CD14-positive monocyte (primary cell): ENCODE results near the gene CKAP2. TPM values are rescaled to one million over a fixed set of nuclear protein-coding genes. Genes with fewer than 3 reads are reported as not detected.
"Not testable (repeated sequence)": the region's sequence is repeated elsewhere in the genome, so short reads cannot be mapped to it uniquely, and the experiment has no call there.

ENCODE experiments used
- DNase-seq, 3 donors: peaks; one replicate each; pipeline ENCODE4 v3.0.0-alpha.2; 2011 to 2022
- H2AFZ ChIP-seq: 2 replicates; pipeline ENCODE4 v1.6.0; 2012; ENCODE audit warnings: mild to moderate bottlenecking, low read depth, low read length, inconsistent platforms; ENCODE audit not compliant: insufficient read depth, poor library complexity, severe bottlenecking
- H3K27ac ChIP-seq, 2 donors: 1 replicate in 1 of 2; 2 replicates in 1 of 2; pipeline ENCODE4 v1.5.1; 2012 to 2013; ENCODE audit warnings: low read length in 2 of 2, control low read depth in 1 of 2, inconsistent platforms in 1 of 2, low read depth in 1 of 2, mild to moderate bottlenecking in 1 of 2
- H3K27me3 ChIP-seq, 2 donors: one replicate each; pipeline versions ENCODE4 v1.6.0 to v1.6.1; 2011 to 2013; ENCODE audit warnings: low read length in 2 of 2; ENCODE audit not compliant: control insufficient read depth in 2 of 2, insufficient read depth in 2 of 2
- H3K36me3 ChIP-seq, 2 donors: replicated peaks in 1 of 2; 1 replicate in 1 of 2; 2 replicates in 1 of 2; pipeline versions ENCODE4 v1.5.1 to v1.6.1; 2012 to 2013; ENCODE audit warnings: low read length in 2 of 2, control low read depth in 1 of 2, inconsistent platforms in 1 of 2, mild to moderate bottlenecking in 1 of 2; ENCODE audit not compliant: insufficient read depth in 2 of 2, control insufficient read depth in 1 of 2
- H3K4me1 ChIP-seq, 2 donors: 1 replicate in 1 of 2; 2 replicates in 1 of 2; pipeline versions ENCODE4 v1.5.1 to v1.6.1; 2012 to 2013; ENCODE audit warnings: low read length in 2 of 2, control low read depth in 1 of 2, inconsistent platforms in 1 of 2, mild to moderate bottlenecking in 1 of 2, moderate library complexity in 1 of 2; ENCODE audit not compliant: insufficient read depth in 2 of 2, control insufficient read depth in 1 of 2
- H3K4me2 ChIP-seq: replicated peaks from 2 replicates; pipeline ENCODE3; 2012; ENCODE audit warnings: low read length, moderate library complexity, mild to moderate bottlenecking; ENCODE audit not compliant: poor library complexity, severe bottlenecking; ENCODE audit errors: extremely low read depth
- H3K4me3 ChIP-seq, 3 experiments: fragments of 200-600 bp in 1 of 3; sonication (generic) in 1 of 3; replicated peaks in 1 of 3; 1 replicate in 2 of 3; 2 replicates in 1 of 3; pipeline ENCODE4 v1.5.1; 2011 to 2013; ENCODE audit warnings: low read length in 3 of 3, mild to moderate bottlenecking in 3 of 3, control low read depth in 2 of 3, low read depth in 2 of 3, inconsistent platforms in 1 of 3, moderate library complexity in 1 of 3
- H3K79me2 ChIP-seq: 2 replicates; pipeline ENCODE4 v1.6.0; 2012; ENCODE audit warnings: mild to moderate bottlenecking, control low read depth, inconsistent platforms, low read length, moderate library complexity; ENCODE audit not compliant: insufficient read depth
- H3K9ac ChIP-seq: 2 replicates; pipeline ENCODE4 v1.6.0; 2017; ENCODE audit warnings: low read length, mild to moderate bottlenecking; ENCODE audit not compliant: insufficient read depth, poor library complexity, severe bottlenecking
- H3K9me3 ChIP-seq, 2 donors: replicated peaks in 1 of 2; 1 replicate in 1 of 2; 2 replicates in 1 of 2; pipeline versions ENCODE4 v1.5.1 to v1.6.1; 2012 to 2013; ENCODE audit warnings: low read length in 2 of 2, control low read depth in 1 of 2; ENCODE audit not compliant: control insufficient read depth in 1 of 2, insufficient read depth in 1 of 2
- H4K20me1 ChIP-seq: 2 replicates; pipeline ENCODE4 v1.6.0; 2012; ENCODE audit warnings: mild to moderate bottlenecking, low read length, control low read depth, moderate library complexity; ENCODE audit not compliant: insufficient read depth
- H3K27ac Mint-ChIP-seq, 7 donors: one replicate each; pipeline ENCODE4 v1.8.0; 2020; ENCODE audit warnings: mild to moderate bottlenecking in 7 of 7, mixed read lengths in 7 of 7, moderate library complexity in 6 of 7, inconsistent platforms in 2 of 7
- H3K27me3 Mint-ChIP-seq, 3 donors: one replicate each; pipeline ENCODE4 v1.8.0; 2021 to 2022; ENCODE audit warnings: low read depth in 3 of 3, mild to moderate bottlenecking in 3 of 3, mixed read lengths in 3 of 3, moderate library complexity in 3 of 3, inconsistent platforms in 1 of 3
- H3K36me3 Mint-ChIP-seq, 2 donors: one replicate each; pipeline ENCODE4 v1.8.0; 2020; ENCODE audit warnings: mixed read lengths in 2 of 2, inconsistent platforms in 1 of 2, mild to moderate bottlenecking in 1 of 2
- H3K4me1 Mint-ChIP-seq: one replicate; pipeline ENCODE4 v1.8.0; 2020; ENCODE audit warnings: mild to moderate bottlenecking, mixed read lengths
- H3K4me3 Mint-ChIP-seq, 2 donors: one replicate each; pipeline ENCODE4 v1.8.0; 2020; ENCODE audit warnings: mild to moderate bottlenecking in 2 of 2, mixed read lengths in 2 of 2, moderate library complexity in 1 of 2
- H3K9me3 Mint-ChIP-seq, 7 donors: one replicate each; pipeline ENCODE4 v1.8.0; 2020 to 2022; ENCODE audit warnings: mixed read lengths in 7 of 7, mild to moderate bottlenecking in 6 of 7, moderate library complexity in 6 of 7, inconsistent platforms in 2 of 7
- WGBS: methylation state at CpG from one replicate; pipeline ENCODE4 v1.1.5; 2013; ENCODE audit warnings: missing lambda C conversion rate; ENCODE audit not compliant: insufficient coverage; 5-methylcytosine and 5-hydroxymethylcytosine counted together
- intact Hi-C, 2 donors: fragments of 100-400 bp; cut with micrococcal nuclease; formaldehyde crosslinking; loops; one replicate each; pipeline versions ENCODE4 v1.15.0 to v1.15.1; 2023
- polyA plus RNA-seq, 3 donors: library from polyadenylated mRNA; depleted of rRNA in 1 of 3; unstranded in 2 of 3; stranded (reverse) in 1 of 3; fragments of 300-500 nt in 2 of 3; fragments of >200 nt in 1 of 3; fragmentation: Illumina TruSeq in 2 of 3; gene quantifications; 1 replicate in 2 of 3; 2 replicates in 1 of 3; pipeline ENCODE4 v1.2.3, GENCODE V29; 2012 to 2021

CKAP2 gene
- polyA plus RNA-seq, 3 donors = 5.0 to 15.7 (median 7.8) TPM

DNA sequence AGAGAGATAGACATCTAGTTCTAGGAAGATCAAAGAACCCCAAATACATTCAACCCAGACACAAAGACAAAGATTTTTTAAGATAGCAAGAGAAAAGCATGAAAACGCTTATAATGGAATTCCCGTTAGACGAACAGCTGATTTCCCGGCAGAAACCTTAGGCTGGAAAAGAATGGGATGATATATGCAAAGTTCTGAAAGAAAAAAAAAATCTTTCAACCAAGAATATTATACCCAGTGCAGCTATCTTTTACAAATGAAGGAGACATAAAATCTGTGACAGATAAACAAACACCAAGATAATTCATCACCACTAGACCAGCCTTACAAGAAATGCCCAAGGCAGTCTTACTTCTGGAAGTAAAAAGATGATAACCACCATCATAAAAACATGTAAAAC, 56.3 kb downstream of the CKAP2 start:
- H3K4me1 ChIP-seq, H3K79me2 ChIP-seq, H3K4me2 ChIP-seq, H3K4me3 ChIP-seq, H3K27ac ChIP-seq, H3K9ac ChIP-seq, H3K4me3 Mint-ChIP-seq, H3K36me3 Mint-ChIP-seq, H3K36me3 ChIP-seq, H2AFZ ChIP-seq, H3K27me3 Mint-ChIP-seq, H4K20me1 ChIP-seq, H3K27ac Mint-ChIP-seq, DNase-seq, intact Hi-C loops, H3K4me1 Mint-ChIP-seq, H3K27me3 ChIP-seq: not testable (repeated sequence)
- peaks cover 5 to 11% of the 10 kb centered on the region in 2 donors for H3K9me3 ChIP-seq
- peaks cover 7 to 19% (median 11%) of the 10 kb centered on the region in 7 donors for H3K9me3 Mint-ChIP-seq
- WGBS = no CpG with 5 or more reads among the region's 4 CpGs

- H3K4me3 ChIP-seq, H3K4me1 Mint-ChIP-seq, H3K4me2 ChIP-seq, H3K27me3 Mint-ChIP-seq, H3K9me3 ChIP-seq, H3K27me3 ChIP-seq, H3K79me2 ChIP-seq, H3K36me3 ChIP-seq, H3K4me1 ChIP-seq, H3K9ac ChIP-seq, H3K4me3 Mint-ChIP-seq, intact Hi-C loops, H4K20me1 ChIP-seq, H3K36me3 Mint-ChIP-seq, H2AFZ ChIP-seq: not testable (repeated sequence)
- H3K27ac Mint-ChIP-seq = peak overlapping the region in 2 of 7 donors; percentile 35 to 66
- peak; percentile 37 to 46 (median 38) for DNase-seq
- H3K9me3 Mint-ChIP-seq = peaks cover 7 to 18% (median 12%) of the 10 kb centered on the region in 7 donors
- no CpG with 5 or more reads among the region's 6 CpGs for WGBS
- H3K27ac ChIP-seq = peak overlapping the region in 1 of 2 donors; percentile 5
These were observed 58.8 kb downstream of the CKAP2 start for GRCh38 chr13:52513957-52514596.

GRCh38 chr13:52523323-52523722, 68.0 kb downstream of the CKAP2 start:
- H3K9me3 Mint-ChIP-seq, H3K36me3 ChIP-seq, DNase-seq, H3K4me1 ChIP-seq, H3K27me3 Mint-ChIP-seq, H3K36me3 Mint-ChIP-seq, H3K9me3 ChIP-seq, H3K4me3 ChIP-seq, H3K4me3 Mint-ChIP-seq, H2AFZ ChIP-seq, H3K27me3 ChIP-seq, H3K27ac ChIP-seq, intact Hi-C loops, H3K4me1 Mint-ChIP-seq, H3K79me2 ChIP-seq, H3K9ac ChIP-seq, H3K4me2 ChIP-seq, H4K20me1 ChIP-seq: not testable (repeated sequence)
- H3K27ac Mint-ChIP-seq = peak overlapping the region in 1 of 7 donors; percentile 53
- WGBS = no CpG with 5 or more reads among the region's 6 CpGs

Other genes with a start within 250 kb of the CKAP2 start
- gene THSD1, start 49.3 kb upstream of the CKAP2 start, polyA plus RNA-seq = under 1 TPM in 1 of 3 donors, not detected in 2; 0.52 TPM
- gene VPS36, start 4.8 kb upstream of the CKAP2 start, polyA plus RNA-seq = 10 to 100 TPM; 20.3 to 37.0 (median 25.2) TPM
- 1 to 10 TPM in 2 of 3 donors, under 1 TPM in 1; 0.79 to 6.8 (median 1.5) TPM for gene HNRNPA1L2, start 187.0 kb downstream of the CKAP2 start, polyA plus RNA-seq
- 10 to 100 TPM; 18.1 to 40.1 (median 37.7) TPM for gene SUGT1, start 197.4 kb downstream of the CKAP2 start, polyA plus RNA-seq